NCI-H69 (cell line): ENCODE results near the gene TEX13B.

ENCODE experiments used
- DNase-seq: peaks from one replicate; lab custom pipeline; 2025; lab: John Stamatoyannopoulos, UW

Gene TEX13B

GRCh38 chrX:107936434-107936730 lies 45.8 kb downstream of the TEX13B start:
- DNase-seq, result no peak

- peak; percentile 27 for DNase-seq
Measured at GRCh38 chrX:107935664-107936433, 46.3 kb downstream of the TEX13B start.

- DNase-seq, result peak; percentile 14
Measured at GRCh38 chrX:107935200-107935599, 47.0 kb downstream of the TEX13B start.

- DNase-seq, result no peak
Measured at GRCh38 chrX:107934262-107934661, 47.9 kb downstream of the TEX13B start.
